Liver (tissue), 9 donors: Measurements from ENCODE around the gene IQGAP2. TPM values are rescaled to one million over a fixed set of nuclear protein-coding genes. Genes with fewer than 3 reads are reported as not detected.

Experiments
- DNase-seq: peaks from one replicate; pipeline ENCODE4 v3.0.0-alpha.2; 2017; ENCODE audit warnings: low spot score
- H3K27ac ChIP-seq, 2 donors: one replicate each; pipeline ENCODE4 v1.7.0; 2013; ENCODE audit warnings: inconsistent platforms in 2 of 2, low read length in 2 of 2, control low read depth in 1 of 2, low read depth in 1 of 2, mild to moderate bottlenecking in 1 of 2
- H3K27me3 ChIP-seq, 4 donors: one replicate each; pipeline versions ENCODE4 v1.6.1 to v1.7.0; 2013; ENCODE audit warnings: low read length in 3 of 4, inconsistent platforms in 1 of 4, mild to moderate bottlenecking in 1 of 4, moderate library complexity in 1 of 4; ENCODE audit not compliant: control insufficient read depth in 4 of 4, insufficient read depth in 4 of 4
- H3K36me3 ChIP-seq, 4 donors: one replicate each; pipeline versions ENCODE4 v1.6.1 to v1.7.0; 2013; ENCODE audit warnings: low read length in 3 of 4, mild to moderate bottlenecking in 3 of 4, low read depth in 1 of 4, moderate library complexity in 1 of 4; ENCODE audit not compliant: control insufficient read depth in 4 of 4, insufficient read depth in 3 of 4
- H3K4me1 ChIP-seq, 4 donors: one replicate each; pipeline versions ENCODE4 v1.6.1 to v1.7.0; 2013; ENCODE audit warnings: low read length in 3 of 4, mild to moderate bottlenecking in 3 of 4, moderate library complexity in 1 of 4; ENCODE audit not compliant: control insufficient read depth in 4 of 4, insufficient read depth in 4 of 4
- H3K4me3 ChIP-seq, 3 donors: one replicate each; pipeline versions ENCODE4 v1.6.1 to v1.7.0; 2013; ENCODE audit warnings: low read length in 3 of 3, control low read depth in 1 of 3, low read depth in 1 of 3, mild to moderate bottlenecking in 1 of 3
- H3K9ac ChIP-seq, 2 donors: one replicate each; pipeline ENCODE4 v1.7.0; 2013; ENCODE audit warnings: low read length in 2 of 2, mild to moderate bottlenecking in 2 of 2, moderate library complexity in 2 of 2, control low read depth in 1 of 2, low read depth in 1 of 2
- H3K9me3 ChIP-seq, 4 donors: one replicate each; pipeline versions ENCODE4 v1.6.1 to v1.7.0; 2013; ENCODE audit warnings: low read length in 3 of 4; ENCODE audit not compliant: control insufficient read depth in 4 of 4
- EGR1 ChIP-seq, 2 donors: IDR thresholded peaks; 2 replicates each; pipeline ENCODE4 v1.6.1; 2016 to 2018; ENCODE audit warnings: antibody characterized with exemption in 2 of 2, low read depth in 2 of 2
- FOXA1 ChIP-seq: IDR thresholded peaks from 2 replicates; pipeline ENCODE4 v1.6.1; 2016; ENCODE audit warnings: antibody characterized with exemption
- FOXA2 ChIP-seq: IDR thresholded peaks from 2 replicates; pipeline ENCODE4 v1.6.1; 2016; ENCODE audit warnings: antibody characterized with exemption
- HNF4A ChIP-seq, 2 donors: conservative IDR thresholded peaks; 2 replicates each; pipeline ENCODE4 v1.6.1; 2016; ENCODE audit warnings: antibody characterized with exemption in 2 of 2, mild to moderate bottlenecking in 2 of 2
- HNF4G ChIP-seq: IDR thresholded peaks from 2 replicates; pipeline ENCODE4 v1.6.1; 2016; ENCODE audit warnings: antibody characterized with exemption
- JUND ChIP-seq, 2 donors: IDR thresholded peaks; 2 replicates each; pipeline ENCODE4 v1.6.1; 2016; ENCODE audit warnings: antibody characterized with exemption in 2 of 2
- NR2F2 ChIP-seq: IDR thresholded peaks from 2 replicates; pipeline ENCODE4 v1.6.1; 2016; ENCODE audit warnings: antibody characterized with exemption
- REST ChIP-seq: IDR thresholded peaks from 2 replicates; pipeline ENCODE4 v1.6.1; 2016; ENCODE audit warnings: antibody characterized with exemption, mild to moderate bottlenecking
- RXRA ChIP-seq, 2 donors: IDR thresholded peaks; 2 replicates each; pipeline ENCODE4 v1.6.1; 2017 to 2018; ENCODE audit warnings: antibody characterized with exemption in 2 of 2, mild to moderate bottlenecking in 1 of 2
- SP1 ChIP-seq: IDR thresholded peaks from 2 replicates; pipeline ENCODE4 v1.6.1; 2018; ENCODE audit warnings: antibody characterized with exemption, mild to moderate bottlenecking
- TAF1 ChIP-seq: conservative IDR thresholded peaks from 2 replicates; pipeline ENCODE4 v1.6.1; 2016; ENCODE audit warnings: antibody characterized with exemption, mild to moderate bottlenecking
- YY1 ChIP-seq: IDR thresholded peaks from 2 replicates; pipeline ENCODE4 v1.6.1; 2016; ENCODE audit warnings: antibody characterized with exemption, mild to moderate bottlenecking
- WGBS: extraction: QIAGEN DNeasy Blood & Tissue Kit; methylation state at CpG from one replicate; pipeline ENCODE4 v1.1.7; 2013; 5-methylcytosine and 5-hydroxymethylcytosine counted together
- polyA plus RNA-seq, 2 donors: library from polyadenylated mRNA; stranded (reverse) in 1 of 2; unstranded in 1 of 2; fragments of 200-250 nt in 1 of 2; fragments of >200 nt in 1 of 2; fragmentation: Nextera tagmentation in 1 of 2; extraction: Ambion mirVana in 1 of 2; gene quantifications; one replicate each; pipeline versions ENCODE4 v1.2.1 to v1.2.3, GENCODE V29; 2013 to 2015
- total RNA-seq, 2 donors: library from RNA; depleted of rRNA; stranded (reverse); fragments of >200 nt; gene quantifications; one replicate each; pipeline ENCODE4 v1.2.3, GENCODE V29; 2014
- TF ChIP-seq, protein P1 (sequence below): IDR thresholded peaks from 2 replicates; pipeline ENCODE4 v1.6.1; 2016; ENCODE audit warnings: antibody characterized with exemption
- TF ChIP-seq, protein P2 (sequence below): fragments of 150-350 bp; IDR thresholded peaks from 2 replicates; pipeline ENCODE4 v1.5.1; 2017; ENCODE audit warnings: improper control_type of control experiment, low read depth, low read length; ENCODE audit not compliant: missing input control
- TF ChIP-seq, protein P3 (sequence below): IDR thresholded peaks from 2 replicates; pipeline ENCODE4 v1.6.1; 2016; ENCODE audit warnings: antibody characterized with exemption
- donor health status: healthy.
- donor health status: healthy.
- donor health status: healthy.
- donor health status: healthy.
- donor health status: healthy.

IQGAP2 gene
- total and polyA plus RNA-seq, 4 donors = 41.5 to 205 (median 102) TPM

GRCh38 chr5:76657091-76657490 is 254.0 kb downstream of the IQGAP2 start (continued):
- TF ChIP-seq, protein P1, sequence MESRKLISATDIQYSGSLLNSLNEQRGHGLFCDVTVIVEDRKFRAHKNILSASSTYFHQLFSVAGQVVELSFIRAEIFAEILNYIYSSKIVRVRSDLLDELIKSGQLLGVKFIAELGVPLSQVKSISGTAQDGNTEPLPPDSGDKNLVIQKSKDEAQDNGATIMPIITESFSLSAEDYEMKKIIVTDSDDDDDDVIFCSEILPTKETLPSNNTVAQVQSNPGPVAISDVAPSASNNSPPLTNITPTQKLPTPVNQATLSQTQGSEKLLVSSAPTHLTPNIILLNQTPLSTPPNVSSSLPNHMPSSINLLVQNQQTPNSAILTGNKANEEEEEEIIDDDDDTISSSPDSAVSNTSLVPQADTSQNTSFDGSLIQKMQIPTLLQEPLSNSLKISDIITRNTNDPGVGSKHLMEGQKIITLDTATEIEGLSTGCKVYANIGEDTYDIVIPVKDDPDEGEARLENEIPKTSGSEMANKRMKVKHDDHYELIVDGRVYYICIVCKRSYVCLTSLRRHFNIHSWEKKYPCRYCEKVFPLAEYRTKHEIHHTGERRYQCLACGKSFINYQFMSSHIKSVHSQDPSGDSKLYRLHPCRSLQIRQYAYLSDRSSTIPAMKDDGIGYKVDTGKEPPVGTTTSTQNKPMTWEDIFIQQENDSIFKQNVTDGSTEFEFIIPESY = no peak

DNA sequence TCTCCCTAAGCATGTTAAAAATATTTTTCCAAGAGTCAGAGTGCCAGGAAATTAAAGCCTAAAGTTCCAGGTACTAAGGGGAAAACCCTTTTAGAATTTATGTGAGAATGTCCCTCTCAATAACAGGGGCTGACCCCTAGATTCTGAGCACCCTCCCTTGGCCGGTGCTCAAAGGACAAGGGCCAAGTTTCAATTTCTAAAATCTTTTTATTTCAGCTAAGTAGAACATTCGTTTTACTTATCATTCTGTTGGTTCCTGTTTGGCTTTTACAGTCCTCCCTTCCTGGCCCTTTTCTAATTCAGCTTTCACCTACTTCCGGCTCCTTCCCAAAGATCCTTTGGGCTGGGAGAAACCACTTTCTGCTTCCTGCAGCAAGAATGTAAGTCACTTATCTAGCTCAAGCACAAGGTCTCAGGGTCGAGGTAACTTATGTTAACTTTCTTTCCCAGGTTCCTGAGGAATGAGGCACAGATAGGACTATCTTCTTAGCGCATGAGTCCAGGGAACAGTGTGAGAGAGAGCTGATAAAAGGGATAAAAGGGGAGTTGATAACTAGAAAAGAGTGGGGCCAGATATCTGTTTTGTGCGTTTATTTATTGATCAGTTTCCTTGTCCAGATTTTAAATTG is 254.7 kb downstream of the IQGAP2 start:
- TF ChIP-seq NR2F2 (peak; percentile 68), HNF4A (conservative IDR thresholded peaks at IDR 0.05) (no peak), SP1 (no peak), JUND (IDR thresholded peaks at IDR 0.05) (no peak)
- TF ChIP-seq, protein P2, sequence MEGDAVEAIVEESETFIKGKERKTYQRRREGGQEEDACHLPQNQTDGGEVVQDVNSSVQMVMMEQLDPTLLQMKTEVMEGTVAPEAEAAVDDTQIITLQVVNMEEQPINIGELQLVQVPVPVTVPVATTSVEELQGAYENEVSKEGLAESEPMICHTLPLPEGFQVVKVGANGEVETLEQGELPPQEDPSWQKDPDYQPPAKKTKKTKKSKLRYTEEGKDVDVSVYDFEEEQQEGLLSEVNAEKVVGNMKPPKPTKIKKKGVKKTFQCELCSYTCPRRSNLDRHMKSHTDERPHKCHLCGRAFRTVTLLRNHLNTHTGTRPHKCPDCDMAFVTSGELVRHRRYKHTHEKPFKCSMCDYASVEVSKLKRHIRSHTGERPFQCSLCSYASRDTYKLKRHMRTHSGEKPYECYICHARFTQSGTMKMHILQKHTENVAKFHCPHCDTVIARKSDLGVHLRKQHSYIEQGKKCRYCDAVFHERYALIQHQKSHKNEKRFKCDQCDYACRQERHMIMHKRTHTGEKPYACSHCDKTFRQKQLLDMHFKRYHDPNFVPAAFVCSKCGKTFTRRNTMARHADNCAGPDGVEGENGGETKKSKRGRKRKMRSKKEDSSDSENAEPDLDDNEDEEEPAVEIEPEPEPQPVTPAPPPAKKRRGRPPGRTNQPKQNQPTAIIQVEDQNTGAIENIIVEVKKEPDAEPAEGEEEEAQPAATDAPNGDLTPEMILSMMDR = no peak
- peaks cover 9 to 60% (median 34%) of the 10 kb centered on the region in 4 donors for H3K36me3 ChIP-seq
- no peak overlapping the region for H3K4me3 ChIP-seq
- H3K4me1 ChIP-seq = no peaks in the 10 kb centered on the region
- H3K9ac ChIP-seq = no peak overlapping the region
- H3K9me3 ChIP-seq = no peaks in the 10 kb centered on the region
- no peaks in the 10 kb centered on the region for H3K27me3 ChIP-seq
- no peak overlapping the region for H3K27ac ChIP-seq
- DNase-seq = no peak
- 57% methylated on average over 6 of the region's 6 CpGs for WGBS

DNA sequence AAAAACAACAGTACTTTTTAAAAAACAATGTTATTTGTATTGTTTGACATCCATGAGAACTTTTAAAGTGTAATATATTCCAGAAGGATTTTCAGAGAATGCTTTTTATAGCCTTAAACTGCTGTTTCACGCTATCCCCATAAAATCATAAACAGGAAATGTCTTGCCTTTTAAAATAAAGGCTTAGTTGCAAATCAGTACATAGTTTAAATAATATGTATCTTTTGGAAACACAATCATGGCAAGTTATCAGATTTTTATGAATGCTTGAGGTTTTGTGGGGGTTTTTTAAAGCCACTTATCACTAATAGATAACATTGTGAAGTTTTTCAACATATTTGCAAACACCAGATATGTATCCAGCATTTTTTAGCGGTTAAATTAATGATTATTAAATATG is 257.3 kb downstream of the IQGAP2 start:
- Histone ChIP-seq H3K9ac (no peak overlapping the region), H3K36me3 (peaks cover 9 to 51% (median 32%) of the 10 kb centered on the region in 4 donors), H3K27me3 (no peaks in the 10 kb centered on the region), H3K9me3 (no peaks in the 10 kb centered on the region), H3K4me1 (no peaks in the 10 kb centered on the region), H3K27ac (no peak overlapping the region), H3K4me3 (no peak overlapping the region)
- TF ChIP-seq, protein P3, sequence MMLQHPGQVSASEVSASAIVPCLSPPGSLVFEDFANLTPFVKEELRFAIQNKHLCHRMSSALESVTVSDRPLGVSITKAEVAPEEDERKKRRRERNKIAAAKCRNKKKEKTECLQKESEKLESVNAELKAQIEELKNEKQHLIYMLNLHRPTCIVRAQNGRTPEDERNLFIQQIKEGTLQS = no peak
- no peak for TF ChIP-seq HNF4G
- no peak for TF ChIP-seq RXRA (IDR thresholded peaks at IDR 0.05)
- no peak for TF ChIP-seq HNF4A (conservative IDR thresholded peaks at IDR 0.05)
- TF ChIP-seq, protein P1 = no peak
- TF ChIP-seq REST = no peak
- TF ChIP-seq FOXA1 = no peak
- TF ChIP-seq TAF1 = no peak
- no peak for TF ChIP-seq EGR1 (IDR thresholded peaks at IDR 0.05; ENCODE audit: low read depth in 2 of 2)
- TF ChIP-seq FOXA2 = no peak
- TF ChIP-seq JUND (IDR thresholded peaks at IDR 0.05) = no peak
- no peak for TF ChIP-seq YY1
- TF ChIP-seq, protein P2 = no peak
- 73% methylated on average over 2 of the region's 2 CpGs for WGBS
- DNase-seq = no peak
